Cardiac muscle cell (in vitro differentiated cells and primary cell): ENCODE measurements around the gene PTPRM. TPM values are rescaled to one million over a fixed set of nuclear protein-coding genes. Genes with fewer than 3 reads are reported as not detected.

Experiments used
- DNase-seq, 2 donors: peaks; one replicate each; pipeline versions ENCODE4 v3.0.0 to v3.0.0-alpha.2; 2010 to 2017; ENCODE audit warnings: low read depth in 1 of 2, low spot score in 1 of 2
- H3K27ac ChIP-seq: fragments of 200-600 bp; sonication (generic); 2 replicates; pipeline ENCODE4 v1.5.1; 2016
- H3K27me3 ChIP-seq: fragments of 200-600 bp; sonication (generic); 2 replicates; pipeline ENCODE4 v1.6.0; 2016; ENCODE audit warnings: control low read depth
- H3K36me3 ChIP-seq: fragments of 200-600 bp; sonication (generic); 2 replicates; pipeline ENCODE4 v1.5.1; 2016; ENCODE audit warnings: control low read depth
- H3K4me1 ChIP-seq: fragments of 200-600 bp; sonication (generic); 2 replicates; pipeline ENCODE4 v1.8.1; 2017; ENCODE audit warnings: low read depth, mild to moderate bottlenecking, mixed run types
- H3K4me3 ChIP-seq: fragments of 200-600 bp; sonication (generic); 2 replicates; pipeline ENCODE4 v1.5.1; 2016; ENCODE audit warnings: mild to moderate bottlenecking
- H3K9me3 ChIP-seq: fragments of 200-600 bp; sonication (generic); 2 replicates; pipeline ENCODE4 v1.5.1; 2017; ENCODE audit warnings: low read depth, mild to moderate bottlenecking, control low read depth
- CTCF ChIP-seq: IDR thresholded peaks from 2 replicates; pipeline ENCODE4 v1.5.1; 2012; ENCODE audit warnings: low read depth, mild to moderate bottlenecking, low read length
- polyA plus RNA-seq: library from polyadenylated mRNA; unstranded; fragments of >200 nt; fragmentation: Nextera tagmentation; extraction: Ambion mirVana; gene quantifications from 2 replicates; pipeline ENCODE4 v1.2.1, GENCODE V29; 2016
- total RNA-seq: library from RNA; depleted of rRNA; stranded (reverse); fragments of >200 nt; gene quantifications from 2 replicates; pipeline ENCODE4 v1.2.3, GENCODE V29; 2016

Gene PTPRM
- total and polyA plus RNA-seq, 2 experiments from 2014 or later = 26.5 to 48.8 TPM

- Histone ChIP-seq H3K36me3 (no peaks in the 10 kb centered on the region), H3K9me3 (no peaks in the 10 kb centered on the region), H3K4me1 (peaks cover 13% of the 10 kb centered on the region), H3K27ac (no peak overlapping the region), H3K4me3 (no peak overlapping the region), H3K27me3 (no peaks in the 10 kb centered on the region)
- TF ChIP-seq CTCF = no peak
- DNase-seq = no peak
These were observed 311.4 kb downstream of the PTPRM start for GRCh38 chr18:7878265-7879211.

GRCh38 chr18:7879717-7880116 lies 312.6 kb downstream of the PTPRM start:
- Histone ChIP-seq H3K4me3 (no peak overlapping the region), H3K27ac (no peak overlapping the region), H3K9me3 (no peaks in the 10 kb centered on the region), H3K4me1 (peaks cover 9% of the 10 kb centered on the region), H3K36me3 (no peaks in the 10 kb centered on the region), H3K27me3 (no peaks in the 10 kb centered on the region)
- DNase-seq = no peak
- TF ChIP-seq CTCF = no peak

- DNase-seq = peak in 1 of 2 donors; percentile 84
- no peak for TF ChIP-seq CTCF
- H3K4me3 ChIP-seq = no peak overlapping the region
- H3K9me3 ChIP-seq = no peaks in the 10 kb centered on the region
- H3K27me3 ChIP-seq = no peaks in the 10 kb centered on the region
- no peak overlapping the region for H3K27ac ChIP-seq
- no peaks in the 10 kb centered on the region for H3K36me3 ChIP-seq
- peaks cover 17% of the 10 kb centered on the region for H3K4me1 ChIP-seq
These were observed 318.7 kb downstream of the PTPRM start for GRCh38 chr18:7885865-7886264.

- H3K4me1 ChIP-seq = peaks cover 17% of the 10 kb centered on the region
- H3K36me3 ChIP-seq = no peaks in the 10 kb centered on the region
- H3K4me3 ChIP-seq = no peak overlapping the region
- no peaks in the 10 kb centered on the region for H3K27me3 ChIP-seq
- no peak for TF ChIP-seq CTCF
- H3K27ac ChIP-seq = no peak overlapping the region
- no peak for DNase-seq
- no peaks in the 10 kb centered on the region for H3K9me3 ChIP-seq
These were observed 319.3 kb downstream of the PTPRM start for GRCh38 chr18:7886436-7886835.

- DNase-seq = no peak
- H3K9me3 ChIP-seq = no peaks in the 10 kb centered on the region
- H3K4me3 ChIP-seq = no peak overlapping the region
- H3K36me3 ChIP-seq = no peaks in the 10 kb centered on the region
- H3K27me3 ChIP-seq = no peaks in the 10 kb centered on the region
- TF ChIP-seq CTCF = no peak
- H3K4me1 ChIP-seq = peaks cover 21% of the 10 kb centered on the region
- no peak overlapping the region for H3K27ac ChIP-seq
These were observed 322.4 kb downstream of the PTPRM start for GRCh38 chr18:7889515-7889914.
